ENCODE measurements around the gene CFAP119.
A peak's percentile ranks its signal among the peaks of the same experiment; 100 is the strongest.
"Not testable (repeated sequence)": the region's sequence is repeated elsewhere in the genome, so short reads cannot be mapped to it uniquely, and the experiment has no call there.

Gene CFAP119

GRCh38 chr16:30761928-30762902, at the start of gene CFAP119, which contains the start of gene RNF40:
CFAP119 (minus strand) TSS chr16:30762062; CDS start chr16:30761748, 314 bp downstream.
RNF40 (plus strand) TSS chr16:30762322; CDS start chr16:30762546, 224 bp downstream.
- peak; percentile 88 for DNase-seq (ENCODE audit: low read depth)

GRCh38 chr16:30809675-30810074, 47.8 kb upstream of the CFAP119 start:
- not testable (repeated sequence) for DNase-seq (ENCODE audit: low read depth)

GRCh38 chr16:30808890-30809426, 47.1 kb upstream of the CFAP119 start:
- DNase-seq (ENCODE audit: low read depth), result not testable (repeated sequence)

GRCh38 chr16:30808146-30808545, 46.3 kb upstream of the CFAP119 start:
- DNase-seq (ENCODE audit: low read depth), result no peak

GRCh38 chr16:30805370-30806169, 43.7 kb upstream of the CFAP119 start:
- DNase-seq (ENCODE audit: low read depth), result peak; percentile 49

GRCh38 chr16:30805056-30805369, 43.2 kb upstream of the CFAP119 start:
- no peak for DNase-seq (ENCODE audit: low read depth)

- no peak for DNase-seq (ENCODE audit: low read depth)
Observed at GRCh38 chr16:30802936-30803335, 41.1 kb upstream of the CFAP119 start.

GRCh38 chr16:30797670-30798309, 35.9 kb upstream of the CFAP119 start:
- DNase-seq (ENCODE audit: low read depth), result no peak

GRCh38 chr16:30794634-30795033, 32.8 kb upstream of the CFAP119 start:
- no peak for DNase-seq (ENCODE audit: low read depth)

GRCh38 chr16:30793508-30794069, 31.7 kb upstream of the CFAP119 start:
- DNase-seq (ENCODE audit: low read depth), result no peak

- DNase-seq (ENCODE audit: low read depth), result no peak
Observed at GRCh38 chr16:30787613-30788378, 25.9 kb upstream of the CFAP119 start.

GRCh38 chr16:30786936-30787612, 25.2 kb upstream of the CFAP119 start, which contains the start of gene ZNF629:
ZNF629 (minus strand) TSS chr16:30787205; CDS start chr16:30784482, 2,723 bp downstream.
- DNase-seq (ENCODE audit: low read depth), result no peak

- no peak for DNase-seq (ENCODE audit: low read depth)
Observed at GRCh38 chr16:30786115-30786935, 24.5 kb upstream of the CFAP119 start.

- DNase-seq (ENCODE audit: low read depth), result no peak
Observed at GRCh38 chr16:30785126-30786106, 23.6 kb upstream of the CFAP119 start.

GRCh38 chr16:30784215-30784614, 22.4 kb upstream of the CFAP119 start:
- DNase-seq (ENCODE audit: low read depth), result no peak

- no peak for DNase-seq (ENCODE audit: low read depth)
Observed at GRCh38 chr16:30783280-30784109, 21.6 kb upstream of the CFAP119 start.

Data from activated T-helper 9 cell treated with anti-CD3 and anti-CD28 coated beads, Interleukin-2, amount 50 U/mL, for 16 hours (primary cell).